Putamen (tissue), 1 donor: Measurements from ENCODE around the gene SYT9.

Source experiments
- DNase-seq: peaks from one replicate; pipeline ENCODE4 v3.0.0-alpha.2; 2016; ENCODE audit warnings: low spot score

Gene SYT9

DNA sequence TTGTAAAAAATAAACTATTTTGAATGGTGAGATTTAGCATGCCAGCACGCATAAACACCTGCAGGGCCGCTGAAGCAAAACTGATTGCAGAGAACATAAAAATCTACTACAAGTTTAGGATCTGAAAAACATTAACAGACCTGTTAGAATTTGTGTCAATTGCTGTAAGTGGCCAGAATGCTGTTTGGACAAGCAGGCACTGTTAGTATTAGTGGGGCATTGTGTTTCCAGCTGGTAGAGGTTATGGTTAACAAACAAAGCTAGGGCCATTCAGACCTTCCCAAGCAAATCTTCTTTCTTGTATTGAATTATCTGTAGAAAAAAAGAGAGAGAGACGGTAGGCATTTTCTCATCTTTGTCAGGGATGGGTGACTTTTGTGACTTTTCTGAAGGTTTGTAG lies 176.0 kb downstream of the SYT9 start:
- no peak for DNase-seq

DNA sequence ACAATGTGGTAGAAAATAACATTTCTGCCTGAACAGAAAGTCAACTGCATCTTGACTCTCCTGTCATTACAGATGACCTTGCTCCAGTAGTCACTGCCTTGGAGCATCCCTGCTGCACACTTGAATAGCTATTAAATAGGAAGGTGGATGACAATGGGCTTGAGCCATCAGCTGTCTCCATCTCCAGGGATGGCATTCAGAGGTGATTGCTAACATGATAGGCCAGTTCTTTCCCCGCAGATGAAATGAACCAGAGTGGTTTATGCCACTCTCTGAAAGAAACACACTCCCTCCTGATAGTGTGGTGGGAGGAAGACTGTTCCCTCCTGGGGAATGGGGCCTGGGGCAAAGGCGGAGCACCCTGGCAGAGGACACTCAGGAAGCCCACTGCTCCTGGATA lies 176.5 kb downstream of the SYT9 start:
- DNase-seq, result no peak

DNA sequence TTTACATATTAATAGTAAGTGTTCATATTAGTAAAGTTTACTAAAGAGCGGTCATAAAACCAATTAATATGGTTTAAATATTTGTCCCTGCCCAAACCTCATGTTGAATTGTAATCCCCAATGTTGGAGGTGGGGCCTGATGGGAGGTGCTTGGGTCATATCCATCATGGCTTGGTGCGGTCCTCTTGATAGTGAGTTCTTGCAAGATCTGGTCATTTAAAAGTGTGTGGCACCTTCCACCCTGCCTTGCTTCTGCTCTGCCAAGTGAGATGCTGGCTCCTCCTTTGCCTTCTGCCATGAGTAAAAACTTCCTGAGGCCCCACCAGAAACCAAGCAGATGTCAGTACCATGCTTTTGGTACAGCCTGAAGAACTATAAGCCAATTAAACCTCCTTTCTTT lies 178.8 kb downstream of the SYT9 start:
- DNase-seq, result no peak

DNA sequence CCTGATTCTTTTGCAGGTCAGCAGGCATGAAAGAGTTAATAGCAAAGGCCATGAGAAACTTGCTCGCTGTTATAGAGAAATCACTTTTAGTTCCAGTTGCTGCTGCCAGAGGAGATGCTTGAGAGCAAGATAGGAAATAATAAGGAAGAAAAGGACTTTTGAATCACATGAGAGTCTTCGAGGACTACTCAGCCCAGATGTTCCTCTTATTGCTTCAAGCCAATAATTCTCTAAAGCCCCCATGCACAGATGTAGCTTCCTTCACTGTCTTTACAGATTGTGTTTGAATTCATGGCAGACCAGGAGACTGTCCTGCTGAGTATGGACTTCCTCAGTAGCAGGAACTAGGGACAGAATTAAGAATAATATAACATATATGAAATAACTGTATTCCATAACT lies 183.5 kb downstream of the SYT9 start:
- DNase-seq, result no peak

DNA sequence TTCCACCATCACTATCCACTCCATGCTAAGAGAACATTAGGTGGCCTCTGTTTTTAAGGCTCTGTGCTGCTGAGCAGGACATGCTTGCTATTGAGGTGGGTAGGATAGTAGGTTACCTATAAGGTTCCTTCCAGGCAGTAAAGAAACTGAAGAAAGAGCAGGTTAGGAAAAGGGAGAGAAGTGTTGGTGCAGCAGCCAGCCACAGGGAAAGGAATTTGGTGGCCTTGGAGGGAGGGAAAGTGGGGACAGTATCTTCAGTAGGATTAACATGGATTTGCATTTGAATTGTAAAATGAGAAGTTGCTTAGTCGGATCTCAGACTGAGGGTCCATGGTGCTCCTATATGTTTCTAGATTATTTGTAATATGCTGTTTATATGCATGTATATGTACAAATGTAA lies 184.4 kb downstream of the SYT9 start:
- no peak for DNase-seq

DNA sequence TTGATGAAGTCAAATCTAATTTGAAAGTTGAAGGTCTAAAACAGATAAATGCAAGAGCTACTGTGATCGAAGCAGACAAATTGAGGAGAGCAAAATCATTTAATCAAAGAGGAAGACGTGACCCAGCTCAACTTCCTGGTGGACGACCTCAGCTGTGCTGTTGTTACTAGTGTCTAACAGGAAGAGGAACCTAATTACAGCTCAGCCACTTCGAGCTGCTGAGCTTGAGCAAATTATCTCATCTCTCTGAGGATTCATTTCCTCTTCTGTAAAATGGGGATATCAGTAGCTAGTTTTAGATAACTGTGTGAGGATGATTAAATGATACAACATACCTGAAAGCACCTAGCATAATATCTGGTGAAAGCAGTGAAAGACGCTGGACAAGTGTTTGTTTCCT lies 185.0 kb downstream of the SYT9 start:
- no peak for DNase-seq

DNA sequence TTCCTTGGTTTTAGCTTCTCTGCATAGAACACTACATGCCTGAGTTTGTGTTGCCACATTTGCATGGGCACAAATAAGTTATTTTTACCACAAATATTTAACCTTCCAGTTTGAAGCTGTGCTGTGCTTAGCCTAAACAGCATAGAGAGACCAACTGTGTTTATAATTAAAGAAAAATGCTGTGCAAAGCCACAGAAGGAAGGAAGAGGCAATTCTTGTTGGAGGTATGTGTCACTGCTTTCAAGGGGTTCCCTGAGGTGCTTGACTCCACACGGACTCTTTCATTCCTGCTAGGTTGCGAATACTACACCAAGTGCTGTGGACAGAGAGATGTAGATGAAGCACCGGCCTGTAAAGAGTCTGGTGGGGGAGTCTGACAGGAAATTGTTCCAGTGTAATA lies 186.0 kb downstream of the SYT9 start:
- no peak for DNase-seq

DNA sequence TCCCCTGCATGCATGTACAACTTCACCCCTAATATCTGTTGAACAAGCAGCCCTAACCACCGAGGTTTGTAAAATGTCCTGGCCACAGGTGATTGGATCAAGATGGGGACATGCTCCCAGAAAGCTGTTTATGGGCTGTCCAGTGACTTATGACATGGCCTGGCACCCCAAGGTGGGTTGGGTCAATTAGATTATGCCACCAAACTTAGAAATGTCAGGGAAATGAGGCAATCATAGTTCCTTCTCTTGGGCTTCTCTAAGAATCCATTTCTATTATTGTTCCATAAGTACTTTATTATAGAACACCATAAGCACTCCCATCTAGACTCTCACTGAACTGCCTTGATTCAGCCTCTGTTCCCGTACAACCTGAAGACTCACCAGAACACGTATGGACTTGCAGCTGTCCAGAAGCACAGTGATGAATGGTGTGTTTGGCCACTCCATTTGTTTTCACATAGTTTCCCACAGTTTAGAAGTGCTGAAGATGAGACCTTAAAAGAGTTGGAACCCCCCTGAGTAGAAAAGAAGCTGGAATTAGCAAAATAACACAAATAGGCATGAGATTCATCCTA lies 188.1 kb downstream of the SYT9 start:
- no peak for DNase-seq

DNA sequence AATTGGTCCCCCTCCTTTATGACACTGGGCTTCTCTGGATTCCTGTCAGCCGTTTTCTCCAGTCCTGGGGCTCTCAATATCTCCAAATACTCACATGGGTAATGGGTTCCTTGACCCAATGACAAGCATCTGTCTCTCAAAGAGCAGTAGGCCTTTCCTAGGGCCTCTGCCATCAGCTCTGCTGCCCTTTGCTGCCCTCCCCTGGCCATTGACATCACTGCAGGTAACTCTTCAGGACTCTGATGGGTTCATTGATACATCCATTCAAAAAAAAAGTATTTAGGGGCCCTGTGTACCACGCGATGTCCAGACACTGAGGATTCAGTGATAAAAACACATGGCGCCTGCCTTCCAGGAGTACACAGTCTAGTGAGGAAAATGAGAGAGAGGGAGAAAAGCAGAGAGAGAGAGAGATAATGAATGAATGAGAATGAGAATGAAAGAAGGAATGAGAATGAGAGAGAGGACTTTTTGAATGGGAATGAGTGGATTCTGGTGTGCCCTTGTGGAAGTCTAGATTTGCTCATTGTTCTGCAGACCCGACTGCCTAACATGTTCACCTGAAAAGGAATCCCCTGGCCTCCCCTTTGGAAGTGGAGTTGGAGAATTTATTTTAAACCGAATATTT lies 191.0 kb downstream of the SYT9 start:
- DNase-seq, result peak; percentile 71

DNA sequence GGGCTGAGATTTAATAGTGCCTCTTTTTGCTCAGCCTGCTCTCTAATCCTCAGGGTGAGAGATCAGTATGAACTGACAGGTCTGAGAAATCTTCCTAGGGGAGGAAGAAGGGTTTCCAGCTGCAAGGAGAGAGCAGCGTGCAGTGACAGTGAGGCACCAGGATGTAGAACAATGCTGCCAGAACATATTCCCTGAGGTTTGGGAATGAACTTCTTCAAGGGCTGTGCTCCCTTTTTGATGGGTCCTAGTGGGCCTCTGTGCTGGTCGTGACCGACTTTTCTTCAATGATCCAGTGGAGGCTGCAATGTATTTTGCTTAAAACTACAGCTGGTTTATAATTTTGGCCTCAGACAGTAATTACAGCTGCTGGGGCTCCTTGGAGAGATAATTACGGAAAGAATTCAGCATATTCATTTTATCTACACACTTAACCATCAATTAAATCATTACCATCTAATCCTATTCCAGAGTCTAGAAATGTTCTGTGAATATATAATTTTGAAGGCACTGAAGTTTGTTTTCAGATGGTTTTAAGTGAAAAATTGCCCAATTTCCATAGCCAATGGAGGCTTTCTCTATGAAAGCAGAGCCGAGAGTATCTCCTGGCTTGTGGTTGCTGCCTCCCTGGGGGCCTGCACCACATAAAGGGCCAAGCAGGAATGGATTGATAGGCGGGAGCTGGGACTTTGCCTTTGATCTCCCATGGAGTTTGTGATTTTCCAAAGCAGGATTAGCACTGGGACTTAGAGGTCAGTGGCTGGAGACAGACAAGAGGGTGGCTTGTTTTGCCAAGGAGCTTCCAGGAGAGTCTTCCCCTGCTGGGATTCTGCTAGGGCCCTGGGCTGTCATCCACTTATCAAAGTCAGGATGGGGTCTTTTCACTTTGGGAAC lies 192.6 kb downstream of the SYT9 start:
- no peak for DNase-seq

DNA sequence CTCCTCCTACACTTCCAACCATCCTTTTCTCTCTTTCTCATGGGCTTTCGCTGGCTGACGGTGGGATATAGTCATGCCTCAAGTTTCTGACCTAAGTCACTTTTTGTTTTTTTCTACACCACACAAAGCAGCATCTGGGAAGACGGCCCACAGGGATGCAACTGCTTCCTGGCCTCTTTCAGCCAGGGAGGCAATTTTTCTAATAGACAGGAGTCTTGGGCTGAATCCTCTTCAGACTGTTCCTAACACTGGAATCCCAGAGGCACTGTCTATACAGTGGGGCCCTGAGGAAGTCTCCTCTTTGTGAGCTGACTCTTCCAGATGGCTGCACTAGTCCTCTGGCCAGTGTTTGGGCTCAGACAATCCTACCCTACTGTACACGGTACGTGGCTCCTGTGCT lies 193.9 kb downstream of the SYT9 start:
- DNase-seq, result no peak

DNA sequence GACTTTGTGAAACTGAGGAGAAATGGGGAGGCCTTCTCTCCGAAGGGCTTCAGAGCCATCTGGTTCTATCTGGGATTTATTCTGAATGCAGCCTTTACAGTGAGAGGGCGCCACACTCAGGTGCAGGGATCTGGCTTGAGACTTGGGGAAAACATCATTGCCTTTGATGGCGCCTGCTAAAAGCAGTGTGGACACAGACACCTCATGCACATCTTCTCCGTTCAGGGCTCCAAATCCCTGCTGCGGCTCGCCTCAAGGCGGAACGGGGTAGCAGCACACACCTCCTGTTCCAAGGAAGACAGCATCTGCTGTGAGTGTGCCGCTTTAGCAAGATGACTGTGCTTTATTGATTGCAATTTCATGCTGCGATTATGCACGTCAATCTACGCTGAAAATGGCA lies 196.5 kb downstream of the SYT9 start:
- DNase-seq, result no peak

DNA sequence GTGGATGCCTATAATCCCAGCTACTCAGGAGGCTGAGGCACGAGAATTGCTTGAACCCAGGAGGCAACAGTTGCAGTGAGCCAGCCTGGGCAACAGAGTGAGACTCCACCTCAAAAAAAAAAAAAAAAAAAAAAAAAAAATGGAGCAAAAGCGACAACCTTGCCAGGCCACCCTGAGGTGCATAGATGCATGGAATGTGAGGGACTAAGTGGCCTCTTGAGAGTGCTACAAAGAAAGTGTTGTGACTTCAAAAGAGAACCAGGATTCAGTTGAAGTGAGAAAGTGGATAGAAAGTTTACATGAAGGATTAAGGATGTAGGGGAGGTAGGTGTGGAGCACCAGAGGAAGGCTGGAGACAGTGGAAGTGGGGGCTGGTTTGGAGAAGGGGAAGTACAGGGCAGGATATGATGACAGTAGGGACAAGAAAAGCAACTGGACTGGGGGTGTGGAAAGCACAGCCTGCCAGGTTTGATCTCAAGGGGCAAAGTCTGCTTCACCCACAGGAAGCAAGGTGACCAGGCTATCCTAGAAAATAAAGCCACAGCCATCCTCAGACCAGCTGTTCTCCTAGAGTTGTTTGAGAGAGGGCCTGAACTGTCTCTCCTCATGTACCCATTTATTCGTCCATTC lies 197.6 kb downstream of the SYT9 start:
- DNase-seq, result no peak

DNA sequence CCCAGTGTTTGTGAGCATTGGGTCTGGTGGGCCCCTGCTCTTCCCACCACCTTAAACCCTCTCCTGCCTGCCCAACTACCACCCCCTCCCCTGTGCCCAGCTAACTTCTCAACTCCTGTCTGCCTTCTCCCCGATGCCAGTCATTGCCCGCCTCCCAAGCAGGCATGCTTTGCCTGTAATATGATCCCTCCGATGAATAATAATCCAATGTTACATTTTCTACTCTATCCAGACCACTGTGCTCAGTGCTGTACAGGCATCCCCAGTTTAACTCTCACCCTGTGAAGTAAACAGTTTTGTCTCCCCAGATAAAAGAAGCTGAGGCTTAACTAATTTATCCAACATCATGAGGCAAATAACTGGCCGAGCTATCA lies 198.1 kb downstream of the SYT9 start:
- DNase-seq, result no peak

DNA sequence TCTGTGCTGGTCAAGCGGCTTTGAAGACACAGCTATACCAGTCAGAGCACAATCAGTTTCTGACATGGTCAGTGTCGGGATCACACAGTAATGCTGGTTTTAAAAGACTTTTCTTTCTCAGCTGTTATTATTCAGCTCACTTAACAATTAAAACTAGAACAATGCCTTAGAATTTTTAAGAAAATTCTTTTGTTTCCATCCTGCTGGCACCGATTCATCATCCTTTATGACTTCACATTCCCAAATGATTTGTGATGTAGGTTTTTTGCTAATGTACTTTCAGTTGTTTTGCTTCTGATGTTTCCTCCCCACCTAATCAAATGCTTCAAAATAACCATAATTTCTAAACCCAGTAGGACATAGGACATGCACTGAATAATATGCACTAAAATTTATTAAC lies 199.1 kb downstream of the SYT9 start:
- DNase-seq, result no peak

DNA sequence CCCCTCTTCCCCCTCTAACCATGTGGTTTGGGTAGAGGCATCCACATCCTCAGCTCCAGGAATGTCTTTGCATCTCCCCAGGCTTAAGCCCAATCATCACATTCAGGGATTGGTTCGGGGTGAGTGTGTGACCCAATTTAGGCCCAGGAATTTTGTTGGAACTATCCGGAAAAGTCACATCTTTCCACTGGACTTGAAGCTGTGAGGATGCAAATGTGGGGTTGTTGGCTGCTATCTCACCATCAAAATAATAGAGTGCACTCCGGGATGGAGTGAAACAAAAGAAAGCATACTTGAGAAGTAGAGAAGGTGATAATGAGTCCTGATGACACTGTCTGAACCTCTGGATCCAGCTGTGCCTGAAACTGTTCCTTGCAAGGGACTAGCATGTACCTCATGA lies 199.8 kb downstream of the SYT9 start:
- DNase-seq, result no peak

DNA sequence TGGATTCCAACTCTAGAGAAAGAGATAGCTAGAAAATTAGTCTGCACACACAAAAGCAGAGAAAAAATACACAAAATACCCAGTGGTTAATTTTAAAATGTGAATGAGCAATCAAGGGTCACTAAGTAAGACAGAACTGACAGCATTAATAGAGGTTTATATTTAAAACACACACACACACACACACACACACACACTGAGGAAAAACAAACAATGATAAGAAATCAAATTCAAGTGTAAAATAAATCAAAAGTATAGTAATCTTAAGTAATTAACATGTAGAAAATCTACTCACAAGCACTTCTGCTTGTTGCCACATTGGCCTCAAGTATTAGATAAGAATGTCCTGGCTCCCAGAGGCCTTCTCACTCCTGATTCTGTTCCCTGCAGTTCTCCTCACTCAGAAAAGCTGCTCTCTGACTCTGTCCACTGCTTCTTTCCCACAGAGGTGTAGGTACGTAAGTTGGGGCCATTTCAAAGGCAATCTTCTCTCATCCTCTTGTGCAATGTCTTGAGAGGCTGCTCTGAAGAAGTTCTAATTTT lies 200.3 kb downstream of the SYT9 start:
- no peak for DNase-seq

DNA sequence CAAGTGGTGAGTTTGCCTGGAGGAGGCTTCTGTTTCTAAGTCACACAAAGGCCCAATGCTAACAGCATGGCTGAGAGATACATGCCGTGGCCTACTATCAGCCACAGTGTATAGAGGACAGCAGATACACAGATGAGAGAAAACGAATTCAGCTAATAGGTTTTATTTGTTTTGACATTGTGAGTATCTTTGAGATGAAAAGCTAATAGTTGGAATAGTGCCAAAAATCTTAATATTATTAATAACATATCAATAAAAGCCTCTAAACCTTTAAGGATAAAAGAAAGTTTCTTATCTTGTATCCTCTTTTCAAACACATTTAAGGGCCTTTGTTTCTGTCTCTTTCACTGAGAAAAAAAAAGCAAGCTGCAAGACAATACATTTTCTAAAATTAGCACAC lies 203.2 kb downstream of the SYT9 start:
- DNase-seq, result no peak

DNA sequence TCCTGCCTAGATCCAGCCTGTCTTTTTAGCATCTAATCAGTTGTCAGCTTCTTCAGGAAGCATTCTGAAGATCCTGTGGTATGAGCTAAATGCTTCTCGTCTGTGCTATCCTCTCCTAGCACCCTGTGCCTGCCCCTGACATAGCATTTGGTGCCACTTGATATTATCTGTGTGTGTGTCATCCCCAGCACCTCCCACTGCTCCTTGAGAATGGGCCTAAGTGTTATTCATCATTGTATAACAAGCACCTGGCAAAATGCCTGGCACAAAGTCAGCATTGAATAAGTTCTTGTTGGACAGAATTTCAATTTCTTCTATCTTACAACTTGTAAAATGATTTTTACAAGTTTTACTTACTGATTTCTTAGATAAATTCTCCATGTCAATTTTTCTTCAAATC lies 205.5 kb downstream of the SYT9 start:
- DNase-seq, result peak; percentile 31

DNA sequence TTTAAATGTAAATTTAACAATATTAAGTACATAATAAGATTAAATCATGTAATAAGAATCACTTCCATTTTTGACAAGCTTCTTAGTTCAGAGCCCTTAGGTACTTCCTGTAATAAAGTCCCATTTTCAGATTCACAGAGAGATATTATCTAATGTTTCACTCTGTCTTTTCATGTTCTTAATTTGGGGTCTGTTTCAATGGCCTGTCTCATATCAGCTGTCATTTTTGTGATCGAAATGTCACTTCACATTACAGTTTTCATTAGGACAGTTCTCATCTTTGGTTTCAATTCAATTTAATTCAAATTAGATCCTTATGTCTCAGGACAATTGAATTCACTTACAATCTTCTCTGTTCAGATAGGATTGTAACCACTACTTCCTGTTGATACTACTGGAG lies 211.0 kb downstream of the SYT9 start:
- DNase-seq, result no peak

DNA sequence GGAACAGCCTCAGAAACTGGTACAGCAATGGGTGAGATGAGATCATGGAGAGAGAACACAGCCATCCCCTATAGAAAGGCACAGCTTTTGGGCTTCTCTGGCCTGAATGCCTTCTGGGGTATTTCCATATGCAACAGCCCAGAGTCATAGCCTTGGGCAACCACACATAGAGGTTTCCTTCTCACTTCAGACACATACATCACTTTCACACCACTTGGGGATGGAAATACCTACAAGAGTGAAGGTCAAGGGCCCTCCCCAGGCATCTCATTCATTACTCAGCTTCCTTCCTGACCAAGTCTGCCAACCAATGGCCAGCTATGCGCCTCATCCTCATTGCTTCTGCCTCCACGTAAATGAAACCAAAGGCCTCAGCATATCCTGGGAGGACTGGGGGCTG lies 215.9 kb downstream of the SYT9 start:
- DNase-seq, result no peak

DNA sequence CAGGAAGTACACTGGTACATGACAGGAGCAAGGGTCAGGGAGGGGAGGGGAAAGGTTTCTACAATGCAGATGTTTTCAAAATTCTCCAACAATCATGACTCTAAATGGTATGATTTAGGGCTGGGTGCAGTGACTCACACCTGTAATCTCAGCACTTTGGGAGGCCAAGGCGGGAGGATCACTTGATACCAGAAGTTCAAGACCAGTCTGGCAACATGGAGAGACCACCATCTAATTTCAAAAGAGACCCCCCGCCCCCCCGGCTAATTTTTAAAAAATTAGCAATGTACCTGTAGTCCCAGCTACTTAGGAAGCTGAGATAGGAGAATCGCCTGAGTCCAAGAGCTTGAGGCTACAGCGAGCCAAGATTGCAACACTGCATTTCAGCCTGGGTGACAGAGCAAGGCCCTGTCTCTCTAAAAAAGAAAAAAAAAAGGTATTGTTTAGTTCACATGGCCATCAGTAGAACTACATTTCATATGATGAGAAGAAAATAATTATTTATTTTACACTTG lies 217.7 kb downstream of the SYT9 start:
- DNase-seq, result no peak

DNA sequence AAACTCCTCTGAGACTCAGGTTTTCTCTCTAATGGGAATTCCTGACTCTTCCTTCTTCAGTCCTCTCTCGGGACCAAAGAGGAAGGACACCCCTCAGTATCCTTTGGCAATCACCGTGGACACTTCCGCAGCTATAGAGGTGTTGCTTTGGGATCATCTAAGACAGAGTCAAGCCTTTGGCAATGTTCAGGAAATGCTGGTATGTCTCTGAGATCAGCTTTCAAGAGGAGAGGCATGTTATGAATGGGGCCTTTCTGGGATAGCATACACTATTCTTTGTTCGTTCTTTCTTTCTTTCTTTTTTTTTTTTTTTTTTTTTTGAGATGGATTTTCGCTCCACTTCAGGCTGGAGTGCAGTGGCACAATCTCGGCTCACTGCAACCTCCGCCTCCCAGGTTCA lies 219.4 kb downstream of the SYT9 start:
- no peak for DNase-seq
